ENCODE measurements around the gene TMEM121B. TPM values are rescaled to one million over a fixed set of nuclear protein-coding genes. Genes with fewer than 3 reads are reported as not detected.

TMEM121B gene
- total RNA-seq, 2 experiments from 2014 or later: 0.15 to 0.32 TPM

GRCh38 chr22:17110791-17111550 is 10.2 kb downstream of the TMEM121B start:
- BruUV-seq (replicated peaks): no TSS peak
- H2AFZ ChIP-seq (ENCODE audit: low read length): no peak overlapping the region
- ChIA-PET POLR2A (interaction anchor here (1.1 kb wide), 1 partner anchor 243 kb away, joined by 4 read pairs; no protein-coding TSS in a partner anchor), CTCF (ENCODE audit: unreplicated experiment) (no interaction called here)
- H3K9me2 ChIP-seq (ENCODE audit: insufficient read depth, low read length): no peaks in the 10 kb centered on the region
- peaks cover 1% of the 10 kb centered on the region for H3K4me1 ChIP-seq (ENCODE audit: insufficient read depth, low read length, poor library complexity, severe bottlenecking)
- H3K4me3 ChIP-seq (ENCODE audit: low read depth, low read length, poor library complexity, severe bottlenecking): no peak overlapping the region
- no peak for DNase-seq (ENCODE audit: low spot score)
- H3K9me3 ChIP-seq (ENCODE audit: low read length): no peaks in the 10 kb centered on the region
- no peak for TF ChIP-seq EZH2phosphoT487 (IDR thresholded peaks at IDR 0.05; ENCODE audit: borderline replicate concordance, low read depth, low read length)
- no peak for TF ChIP-seq CTCF (conservative IDR thresholded peaks at IDR 0.05; ENCODE audit: low read length)
- no peaks in the 10 kb centered on the region; the same call in 1 of the 2 replicates for H3K36me3 ChIP-seq (ENCODE audit: insufficient read depth, low read length)
- no peaks in the 10 kb centered on the region for H3K79me2 ChIP-seq (ENCODE audit: insufficient read depth, low read depth, low read length)
- no peak overlapping the region for H3K27ac ChIP-seq (ENCODE audit: low read depth, low read length, poor library complexity, severe bottlenecking)
- intact Hi-C loops (cut with micrococcal nuclease; ENCODE audit: unreplicated experiment): no loop called here
- H4K20me1 ChIP-seq (ENCODE audit: insufficient read depth, low read length): no peaks in the 10 kb centered on the region
- H3K4me2 ChIP-seq (ENCODE audit: low read length): no peak overlapping the region

DNA sequence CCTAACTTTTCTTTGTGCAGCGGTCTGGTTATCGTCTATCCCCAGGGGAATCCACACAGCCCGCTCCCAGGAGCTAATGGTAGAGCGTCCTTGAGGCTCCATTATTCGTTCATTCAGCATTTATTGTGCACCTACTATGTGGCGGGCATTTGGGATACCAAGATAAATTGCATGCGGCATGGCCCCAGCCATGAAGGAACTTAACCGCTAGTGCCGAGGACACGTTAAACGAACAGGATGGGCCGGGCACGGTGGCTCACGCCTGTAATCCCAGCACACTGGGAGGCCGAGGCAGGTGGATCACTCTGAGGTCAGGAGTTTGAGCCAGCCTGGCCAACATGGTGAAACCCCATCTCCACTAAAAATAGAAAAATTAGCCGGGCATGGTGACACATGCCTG is 11.2 kb downstream of the TMEM121B start:
- no peak overlapping the region for H2AFZ ChIP-seq (ENCODE audit: low read length)
- H3K4me2 ChIP-seq (ENCODE audit: low read length): no peak overlapping the region
- no TSS peak for BruUV-seq (replicated peaks)
- ChIA-PET CTCF (ENCODE audit: unreplicated experiment) (no interaction called here), POLR2A (no interaction called here)
- no peaks in the 10 kb centered on the region for H4K20me1 ChIP-seq (ENCODE audit: insufficient read depth, low read length)
- peaks cover 2% of the 10 kb centered on the region; the same call in 1 of the 2 replicates for H3K36me3 ChIP-seq (ENCODE audit: insufficient read depth, low read length)
- TF ChIP-seq CTCF (conservative IDR thresholded peaks at IDR 0.05; ENCODE audit: low read length) (no peak), EZH2phosphoT487 (IDR thresholded peaks at IDR 0.05; ENCODE audit: borderline replicate concordance, low read depth, low read length) (no peak)
- no peaks in the 10 kb centered on the region for H3K9me2 ChIP-seq (ENCODE audit: insufficient read depth, low read length)
- H3K4me3 ChIP-seq (ENCODE audit: low read depth, low read length, poor library complexity, severe bottlenecking): no peak overlapping the region
- no peak for DNase-seq (ENCODE audit: low spot score)
- H3K27ac ChIP-seq (ENCODE audit: low read depth, low read length, poor library complexity, severe bottlenecking): no peak overlapping the region
- intact Hi-C loops (cut with micrococcal nuclease; ENCODE audit: unreplicated experiment): no loop called here
- H3K9me3 ChIP-seq (ENCODE audit: low read length): no peaks in the 10 kb centered on the region
- H3K79me2 ChIP-seq (ENCODE audit: insufficient read depth, low read depth, low read length): no peaks in the 10 kb centered on the region
- H3K4me1 ChIP-seq (ENCODE audit: insufficient read depth, low read length, poor library complexity, severe bottlenecking): no peaks in the 10 kb centered on the region

Measured in OCI-LY7 (cell line).